Right ventricle myocardium superior (tissue), 1 donor: ENCODE measurements around the gene TMEM207. TPM values are rescaled to one million over a fixed set of nuclear protein-coding genes. Genes with fewer than 3 reads are reported as not detected.

Experiments used
- ATAC-seq: fragments of 200-7000 bp; cut with Tn5 transposase; one replicate; pipeline ENCODE4 v1.9.1; 2020; ENCODE audit warnings: mild to moderate bottlenecking; ENCODE audit not compliant: poor library complexity
- DNase-seq: peaks from one replicate; pipeline ENCODE4 v3.0.0-alpha.2; 2020
- intact Hi-C: fragments of 100-400 bp; cut with DNase I; formaldehyde crosslinking; loops from one replicate; pipeline ENCODE4 v1.11.2; 2022
- total RNA-seq: library from RNA; stranded (reverse); fragmentation: NEBNext Ultra II Directional; extraction: Animal tissue kit (Norgen Biotek cat#: 25700); gene quantifications from one replicate; pipeline ENCODE4 v1.2.1, GENCODE V29; 2021
- donor health status: DM: no; HTN: yes; CAD: no; lungs with severe emphysema.

The TMEM207 gene
- total RNA-seq, 1 donor from 2014 or later: not detected

DNA sequence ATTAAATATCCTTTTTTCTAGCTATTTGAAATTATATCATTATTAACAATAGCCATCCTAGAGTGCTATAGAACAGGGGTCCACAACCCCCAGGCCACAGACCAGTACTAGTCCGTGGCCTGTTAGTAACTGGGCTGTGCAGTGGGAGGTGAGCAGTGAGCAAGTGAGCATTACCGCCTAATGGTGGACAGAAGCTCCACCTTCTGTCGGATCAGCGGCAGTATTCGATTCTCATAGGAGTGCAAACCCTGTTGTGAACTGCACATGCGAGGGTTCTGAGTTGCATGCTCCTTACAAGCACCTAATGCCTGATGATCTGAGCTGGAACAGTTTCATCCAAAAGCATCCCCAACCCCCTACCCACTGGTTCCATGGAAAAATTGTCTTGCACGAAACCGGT lies 50.0 kb downstream of the TMEM207 start:
- intact Hi-C loops: no loop called here
- no peak for DNase-seq
- ATAC-seq: no peak

DNA sequence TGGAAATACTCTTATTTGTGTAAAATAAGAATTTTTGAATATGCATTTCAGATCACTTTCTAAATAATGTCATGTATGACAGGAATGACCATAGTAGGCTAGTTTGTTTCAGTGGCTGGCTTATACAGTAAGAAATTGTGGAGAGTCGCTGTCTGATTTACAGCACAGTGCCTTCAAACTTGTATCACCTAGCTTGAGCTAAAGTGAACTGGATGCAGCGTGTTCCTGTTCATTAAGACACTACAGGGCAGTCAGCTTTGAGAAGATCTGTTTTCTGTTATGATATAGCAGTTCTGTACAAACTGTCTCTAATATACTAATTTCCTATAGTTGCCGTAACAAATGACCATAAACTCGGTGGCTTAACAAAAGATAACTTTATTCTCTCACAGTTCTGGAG lies 51.8 kb downstream of the TMEM207 start:
- DNase-seq: no peak
- ATAC-seq: no peak
- intact Hi-C loops: no loop called here

DNA sequence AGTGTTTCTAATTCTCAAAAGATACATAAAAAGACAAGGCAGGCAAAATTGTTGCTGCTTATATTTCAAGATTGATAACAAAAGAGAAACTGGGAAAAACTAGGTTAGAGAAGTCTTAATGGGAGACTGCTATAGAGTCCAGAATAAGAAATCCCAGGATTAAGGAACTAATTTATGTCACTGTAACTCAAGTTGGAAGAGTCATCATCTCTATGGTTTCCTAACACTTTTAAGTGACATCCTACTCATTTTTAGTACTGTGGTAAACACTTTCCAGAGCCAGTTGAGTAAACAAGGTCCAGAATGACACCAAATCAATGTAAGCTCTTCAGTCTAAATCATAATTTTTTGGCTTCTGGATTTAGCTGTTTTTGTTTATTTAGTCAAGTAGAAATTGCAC lies 53.7 kb downstream of the TMEM207 start:
- no peak for DNase-seq
- intact Hi-C loops: no loop called here
- ATAC-seq: no peak

DNA sequence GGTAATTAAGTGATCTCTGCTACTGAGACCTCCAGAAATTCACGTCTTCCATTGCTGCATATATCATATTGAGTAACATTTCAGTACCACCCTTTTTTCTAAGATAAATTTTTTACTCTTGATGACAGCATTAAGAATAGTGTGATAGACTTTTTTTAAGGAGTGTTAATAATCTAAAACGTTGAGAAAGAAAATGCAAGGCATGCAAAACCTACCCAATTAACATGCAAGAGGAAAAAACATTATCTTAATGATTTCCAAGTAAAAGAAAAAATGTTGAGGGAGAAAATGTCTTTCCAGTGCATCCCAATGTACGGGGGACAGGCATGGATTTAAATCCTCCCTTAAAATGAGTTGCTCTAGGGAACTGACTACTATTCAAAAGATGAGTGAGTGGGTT lies 61.0 kb downstream of the TMEM207 start:
- DNase-seq: no peak
- intact Hi-C loops: loop anchor here (10.0 kb wide), 1 partner anchor 306 kb away; no protein-coding TSS in a partner anchor
- no peak for ATAC-seq

DNA sequence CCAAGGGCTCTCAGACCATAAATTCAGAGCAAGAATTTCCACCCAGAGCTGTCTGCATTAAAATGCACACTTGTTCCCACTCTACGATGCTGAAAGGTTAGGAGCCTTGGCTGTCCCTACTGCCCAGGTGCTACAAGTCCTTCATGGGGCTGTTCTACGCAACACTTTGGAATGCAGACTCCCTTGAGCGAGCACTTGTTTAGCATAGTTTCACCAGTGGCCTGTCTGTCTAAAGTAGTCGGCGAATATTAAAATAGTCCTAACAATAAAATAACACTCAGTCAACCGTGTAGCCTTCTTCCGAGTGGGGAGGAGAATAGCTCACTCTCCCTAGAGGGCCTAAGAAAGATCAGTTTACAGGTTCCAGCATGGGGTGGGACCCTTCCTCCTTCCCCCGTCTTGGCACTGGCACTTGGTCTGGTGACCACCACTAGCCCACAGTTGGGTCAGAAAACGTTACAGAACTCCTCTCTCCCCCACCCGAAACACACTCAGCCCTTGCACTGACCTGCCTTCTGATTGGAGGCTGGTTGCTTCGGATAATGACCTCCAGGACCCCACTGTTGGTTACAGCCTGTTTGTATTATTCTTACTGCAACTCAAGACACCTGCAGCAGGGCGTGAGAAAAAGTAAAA lies 62.0 kb downstream of the TMEM207 start, which contains the start of gene CLDN16:
TSS of gene CLDN16 (plus strand) at position 586 of the 636 bp plus-strand sequence. CDS start 167 bp downstream, outside the sequence.
- intact Hi-C loops: loop anchor here (10.0 kb wide), 1 partner anchor 307 kb away; no protein-coding TSS in a partner anchor
- ATAC-seq (no peak), DNase-seq (no peak)

DNA sequence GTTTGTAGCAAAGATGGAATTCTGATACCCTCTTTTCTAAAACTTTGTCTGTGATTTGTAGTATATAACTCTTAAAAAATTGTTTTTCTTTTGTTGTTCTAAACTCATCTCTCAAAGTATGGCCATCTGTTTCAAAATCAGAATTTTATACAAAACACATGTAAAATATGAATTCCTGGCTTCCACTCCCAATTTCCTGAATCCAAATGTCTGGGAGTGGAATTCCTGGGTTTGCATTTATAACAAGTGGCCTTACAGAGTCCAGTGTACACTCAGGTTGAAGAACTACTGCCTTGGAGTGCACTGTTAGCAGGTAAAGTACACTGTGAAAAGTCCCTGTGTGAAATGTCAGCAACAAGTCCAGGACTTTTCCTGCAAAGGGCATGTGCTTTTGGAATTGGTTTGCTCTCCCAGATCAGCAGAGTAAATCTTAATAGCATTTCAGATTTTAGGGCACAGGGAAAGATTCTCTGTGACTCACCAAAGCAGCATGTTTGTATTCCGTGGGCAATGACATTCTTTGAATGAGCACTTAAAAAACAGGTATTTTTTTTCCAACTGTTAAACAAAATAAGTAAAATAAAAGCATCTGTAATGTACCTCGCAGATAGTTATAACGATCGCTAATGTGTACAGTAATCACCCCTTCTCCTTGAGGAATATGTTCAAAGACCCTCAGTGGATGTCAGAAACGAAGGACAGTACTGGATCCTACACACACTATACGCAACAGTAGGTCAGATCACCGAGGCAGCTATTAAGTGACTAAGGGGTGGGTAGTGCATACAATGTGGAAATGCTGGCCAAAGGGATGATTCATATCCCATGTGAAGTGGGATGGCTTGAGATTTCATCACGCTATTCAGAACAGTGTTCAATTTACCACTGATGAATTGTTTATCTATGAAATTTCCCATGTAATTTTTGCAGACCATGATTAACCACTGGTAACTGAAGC lies 63.7 kb downstream of the TMEM207 start:
- no peak for ATAC-seq
- no peak for DNase-seq
- intact Hi-C loops: loop anchor here (10.0 kb wide), 1 partner anchor 309 kb away; no protein-coding TSS in a partner anchor

DNA sequence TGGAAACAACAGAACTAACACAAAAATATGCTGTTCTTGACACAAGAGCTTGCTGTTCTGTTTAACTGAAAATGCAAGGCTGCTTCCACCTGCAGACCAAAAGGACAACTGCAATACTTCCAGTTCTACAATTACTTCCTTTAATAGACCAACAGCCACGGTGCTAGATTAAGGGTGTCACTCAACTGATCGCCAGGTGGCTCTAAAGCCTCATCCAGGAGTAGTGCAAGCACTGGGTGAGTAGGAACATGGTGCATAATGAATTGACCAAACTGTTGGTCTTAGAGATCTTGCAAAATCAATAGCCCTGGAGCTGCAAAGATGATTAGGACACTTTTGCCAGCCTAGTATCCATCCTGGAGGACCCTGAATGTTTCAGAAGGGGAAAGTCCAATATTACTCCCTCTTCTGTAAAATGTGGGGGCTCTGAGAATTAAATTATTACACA lies 65.4 kb downstream of the TMEM207 start:
- DNase-seq (no peak), ATAC-seq (peak; percentile 96)
- intact Hi-C loops: loop anchor here (10.0 kb wide), 1 partner anchor 310 kb away; no protein-coding TSS in a partner anchor

DNA sequence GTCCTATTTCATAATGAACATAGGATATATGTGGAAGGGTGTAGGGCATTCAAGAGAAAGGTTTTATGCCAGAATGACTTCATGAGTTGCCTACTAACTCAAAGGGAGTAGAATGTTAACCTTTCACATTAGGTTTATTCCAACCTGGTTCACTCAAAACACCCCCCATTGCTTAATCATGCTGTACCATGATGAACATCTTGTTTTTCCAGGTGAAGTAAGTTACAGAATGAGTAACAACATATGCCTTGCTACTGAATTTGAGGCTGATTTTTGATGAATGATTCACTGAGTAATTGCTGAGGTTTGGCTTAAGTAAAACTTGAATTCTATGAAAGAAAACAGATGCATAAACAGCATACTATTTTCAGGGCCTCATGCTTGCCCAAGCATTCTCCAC lies 67.6 kb downstream of the TMEM207 start:
- no peak for DNase-seq
- ATAC-seq: no peak
- intact Hi-C loops: loop anchor here (10.0 kb wide), 1 partner anchor 313 kb away; no protein-coding TSS in a partner anchor

DNA sequence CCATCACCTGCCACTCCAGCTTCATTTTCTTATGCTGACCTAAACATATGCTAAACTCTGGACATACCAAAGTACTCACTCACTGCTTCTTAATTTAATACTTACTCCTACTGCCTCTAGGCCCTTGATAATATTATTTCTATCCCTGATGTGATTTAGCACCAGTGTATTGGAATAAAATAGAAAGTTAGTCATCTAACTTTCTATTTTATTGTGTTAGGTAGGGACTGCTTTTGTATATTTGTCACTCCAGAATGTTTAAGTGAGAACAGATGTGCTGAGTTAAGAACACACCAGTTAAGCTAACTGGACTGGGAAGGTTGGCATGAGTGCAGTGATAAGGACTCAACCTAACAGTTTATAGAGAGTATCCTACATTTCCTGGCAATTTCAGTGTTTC lies 68.3 kb downstream of the TMEM207 start:
- intact Hi-C loops: loop anchor here (10.0 kb wide), 1 partner anchor 313 kb away; no protein-coding TSS in a partner anchor
- DNase-seq (no peak), ATAC-seq (no peak)

DNA sequence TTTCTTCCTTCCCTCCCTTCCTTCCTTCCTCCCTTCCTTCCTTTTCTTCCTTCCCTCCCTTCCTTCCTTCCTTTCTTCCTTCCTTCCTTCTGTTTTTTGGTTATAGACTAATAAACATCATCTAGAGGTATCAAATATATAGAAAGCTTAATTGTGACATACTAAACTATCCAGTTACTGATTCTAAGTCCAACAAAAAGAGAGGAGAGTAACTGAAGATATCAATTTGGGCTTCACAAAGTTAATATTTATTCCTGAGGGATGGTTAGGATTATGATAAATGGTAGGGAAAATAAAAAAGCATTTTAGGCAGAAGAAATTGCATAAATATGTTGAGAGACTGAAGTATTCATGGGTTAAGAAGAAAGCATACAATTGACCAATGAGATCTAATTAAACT lies 69.5 kb downstream of the TMEM207 start:
- intact Hi-C loops: loop anchor here (10.0 kb wide), 1 partner anchor 315 kb away; no protein-coding TSS in a partner anchor
- ATAC-seq (no peak), DNase-seq (no peak)

Other genes starting within 250 kb of the TMEM207 start
- gene CLDN1, start 127.5 kb downstream of the TMEM207 start, total RNA-seq: not detected
- gene CLDN16, start 61.7 kb downstream of the TMEM207 start, total RNA-seq: not detected
- gene IL1RAP, start 64.2 kb upstream of the TMEM207 start, total RNA-seq: 4.1 TPM